OCI-LY7 (cell line): ENCODE measurements around the gene LCN12. TPM values are rescaled to one million over a fixed set of nuclear protein-coding genes. Genes with fewer than 3 reads are reported as not detected.
A peak's percentile ranks its signal among the peaks of the same experiment; 100 is the strongest.

Experiments
- BruUV-seq: library from RNA; stranded (reverse); fragments of 400-500 nt; replicated peaks from 2 replicates; lab custom pipeline; 2021; lab: Mats Ljungman, UMichigan
- CTCF ChIA-PET: fragments of 300-600 bp; sonication (Branson Sonifier 250); formaldehyde crosslinking; loops from one replicate; lab custom pipeline; 2022; ENCODE audit warnings: antibody characterized with exemption; ENCODE audit not compliant: unreplicated experiment; lab: Charles Lee
- POLR2A ChIA-PET: fragments of 300-600 bp; sonication (Branson Sonifier 250); formaldehyde crosslinking; loops from one replicate; lab custom pipeline; 2022; ENCODE audit warnings: antibody characterized with exemption; lab: Charles Lee
- DNase-seq: peaks from one replicate; pipeline ENCODE4 v3.0.0-alpha.2; 2015; ENCODE audit warnings: low spot score
- H2AFZ ChIP-seq: fragments of 200-600 bp; sonication (generic), shearing (Covaris generic); 2 replicates; pipeline ENCODE4 v1.6.1; 2014; ENCODE audit warnings: mild to moderate bottlenecking, antibody characterized with exemption, low read length, moderate library complexity
- H3K27ac ChIP-seq: fragments of 200-600 bp; sonication (generic); 2 replicates; pipeline ENCODE4 v1.5.1; 2014; ENCODE audit warnings: mixed run types, low read depth, mild to moderate bottlenecking, moderate library complexity, low read length, inconsistent platforms; ENCODE audit not compliant: poor library complexity, severe bottlenecking
- H3K36me3 ChIP-seq: fragments of 200-600 bp; sonication (generic); 2 replicates; pipeline ENCODE4 v1.6.1; 2014; ENCODE audit warnings: mild to moderate bottlenecking, antibody characterized with exemption, low read length, moderate library complexity, mixed read lengths; ENCODE audit not compliant: insufficient read depth
- H3K4me1 ChIP-seq: fragments of 200-600 bp; sonication (generic); 2 replicates; pipeline ENCODE4 v1.5.1; 2014; ENCODE audit warnings: mild to moderate bottlenecking, low read length; ENCODE audit not compliant: insufficient read depth, poor library complexity, severe bottlenecking
- H3K4me2 ChIP-seq: fragments of 200-600 bp; sonication (generic); 2 replicates; pipeline ENCODE4 v1.6.1; 2014; ENCODE audit warnings: mild to moderate bottlenecking, low read length
- H3K4me3 ChIP-seq: fragments of 200-600 bp; sonication (generic); 2 replicates; pipeline ENCODE4 v1.5.1; 2014; ENCODE audit warnings: mild to moderate bottlenecking, low read depth, low read length; ENCODE audit not compliant: poor library complexity, severe bottlenecking
- H3K79me2 ChIP-seq: fragments of 200-600 bp; sonication (generic); 2 replicates; pipeline ENCODE4 v1.6.1; 2016; ENCODE audit warnings: low read depth, mild to moderate bottlenecking, low read length, moderate library complexity, mixed read lengths; ENCODE audit not compliant: insufficient read depth
- H3K9me2 ChIP-seq: fragments of 200-600 bp; sonication (generic); 2 replicates; pipeline ENCODE4 v1.6.1; 2016; ENCODE audit warnings: mild to moderate bottlenecking, low read length, mixed read lengths; ENCODE audit not compliant: insufficient read depth
- H3K9me3 ChIP-seq: fragments of 200-600 bp; sonication (generic); 2 replicates; pipeline ENCODE4 v1.6.1; 2014; ENCODE audit warnings: mild to moderate bottlenecking, mixed run types, low read length, mixed read lengths
- H4K20me1 ChIP-seq: fragments of 200-600 bp; sonication (generic); 2 replicates; pipeline ENCODE4 v1.6.1; 2014; ENCODE audit warnings: mild to moderate bottlenecking, antibody characterized with exemption, low read length, moderate library complexity, mixed read lengths; ENCODE audit not compliant: insufficient read depth
- EZH2phosphoT487 ChIP-seq: fragments of 200-600 bp; sonication (generic); IDR thresholded peaks from 2 replicates; pipeline ENCODE4 v1.6.1; 2018; ENCODE audit warnings: low read depth, borderline replicate concordance, mild to moderate bottlenecking, mixed run types, antibody characterized with exemption, low read length, moderate library complexity, mixed read lengths
- intact Hi-C: fragments of 100-400 bp; cut with micrococcal nuclease; formaldehyde crosslinking; loops from one replicate; pipeline ENCODE4 v1.10.0; 2022; ENCODE audit not compliant: unreplicated experiment
- total RNA-seq, 2 experiments: library from RNA; depleted of rRNA in 1 of 2; stranded (reverse); fragments of >200 nt in 1 of 2; shearing (Covaris generic) in 1 of 2; gene quantifications; 2 replicates each; pipeline ENCODE4 v1.2.3, GENCODE V29; 2014 to 2022
- TF ChIP-seq, protein P1 (sequence below): fragments of 200-600 bp; sonication (generic); conservative IDR thresholded peaks from 2 replicates; pipeline ENCODE4 v1.5.1; 2014; ENCODE audit warnings: mild to moderate bottlenecking, antibody characterized with exemption, low read length, moderate library complexity, mixed read lengths

LCN12 gene
- total RNA-seq, 2 experiments from 2014 or later = 0.95 to 3.7 TPM

DNA sequence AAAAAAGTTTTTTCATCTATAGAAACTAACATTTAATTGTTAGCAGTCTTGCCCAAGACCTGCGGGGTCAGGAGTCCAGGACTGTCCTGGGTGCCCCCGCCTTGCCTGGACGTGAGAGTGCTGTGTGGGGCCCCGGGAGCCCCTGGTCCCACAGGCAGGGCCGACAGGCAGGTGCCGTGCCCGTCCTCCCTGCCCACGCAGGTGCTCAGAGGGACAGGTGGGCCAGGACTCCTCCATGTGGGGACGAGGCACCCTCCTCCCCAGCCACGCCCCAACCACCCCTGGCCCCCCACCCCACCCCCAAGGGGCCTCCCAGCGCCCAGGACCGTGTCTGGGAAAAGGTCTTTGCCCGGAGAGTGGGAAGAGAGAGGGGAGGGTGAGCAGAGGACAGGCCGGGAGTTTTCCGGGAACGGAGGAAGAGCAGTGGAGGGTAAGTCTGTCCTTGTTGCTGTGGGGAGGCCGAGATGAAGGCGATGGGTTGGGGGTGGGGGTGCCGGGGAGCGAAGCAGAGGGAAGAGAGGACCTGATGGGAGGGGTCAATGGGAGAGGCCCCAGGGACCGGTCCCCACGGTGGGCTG, 2.7 kb upstream of the LCN12 start:
- Histone ChIP-seq H3K4me2 (peak overlapping the region; percentile 97), H2AFZ (0 out of 2 replicates have a peak overlapping the region, but pooled peaks have one; percentile 11), H3K9me2 (no peaks in the 10 kb centered on the region), H3K4me1 (peaks cover 28% of the 10 kb centered on the region), H3K4me3 (peak overlapping the region; percentile 72), H3K27ac (peak overlapping the region; percentile 45), H4K20me1 (no peaks in the 10 kb centered on the region), H3K79me2 (no peaks in the 10 kb centered on the region), H3K9me3 (no peaks in the 10 kb centered on the region), H3K36me3 (no peaks in the 10 kb centered on the region)
- POLR2A ChIA-PET = no interaction called here
- intact Hi-C loops = no loop called here
- no TSS peak for BruUV-seq
- no peak for TF ChIP-seq EZH2phosphoT487
- TF ChIP-seq, protein P1, sequence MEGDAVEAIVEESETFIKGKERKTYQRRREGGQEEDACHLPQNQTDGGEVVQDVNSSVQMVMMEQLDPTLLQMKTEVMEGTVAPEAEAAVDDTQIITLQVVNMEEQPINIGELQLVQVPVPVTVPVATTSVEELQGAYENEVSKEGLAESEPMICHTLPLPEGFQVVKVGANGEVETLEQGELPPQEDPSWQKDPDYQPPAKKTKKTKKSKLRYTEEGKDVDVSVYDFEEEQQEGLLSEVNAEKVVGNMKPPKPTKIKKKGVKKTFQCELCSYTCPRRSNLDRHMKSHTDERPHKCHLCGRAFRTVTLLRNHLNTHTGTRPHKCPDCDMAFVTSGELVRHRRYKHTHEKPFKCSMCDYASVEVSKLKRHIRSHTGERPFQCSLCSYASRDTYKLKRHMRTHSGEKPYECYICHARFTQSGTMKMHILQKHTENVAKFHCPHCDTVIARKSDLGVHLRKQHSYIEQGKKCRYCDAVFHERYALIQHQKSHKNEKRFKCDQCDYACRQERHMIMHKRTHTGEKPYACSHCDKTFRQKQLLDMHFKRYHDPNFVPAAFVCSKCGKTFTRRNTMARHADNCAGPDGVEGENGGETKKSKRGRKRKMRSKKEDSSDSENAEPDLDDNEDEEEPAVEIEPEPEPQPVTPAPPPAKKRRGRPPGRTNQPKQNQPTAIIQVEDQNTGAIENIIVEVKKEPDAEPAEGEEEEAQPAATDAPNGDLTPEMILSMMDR = no peak
- CTCF ChIA-PET = no interaction called here
- DNase-seq = no peak

GRCh38 chr9:136949817-136950655, 2.0 kb upstream of the LCN12 start:
- intact Hi-C loops = no loop called here
- Histone ChIP-seq H3K36me3 (no peaks in the 10 kb centered on the region), H3K4me3 (peak overlapping the region; percentile 72), H4K20me1 (no peaks in the 10 kb centered on the region), H3K4me1 (peaks cover 24% of the 10 kb centered on the region), H3K79me2 (no peaks in the 10 kb centered on the region), H3K9me3 (no peaks in the 10 kb centered on the region), H3K4me2 (peak overlapping the region; percentile 97), H2AFZ (peak overlapping the region; percentile 83), H3K9me2 (no peaks in the 10 kb centered on the region), H3K27ac (peak overlapping the region; percentile 45)
- ChIA-PET POLR2A (no interaction called here), CTCF (interaction anchor here (0.6 kb wide), 1 partner anchor 80 kb away, joined by 4 read pairs; no protein-coding TSS in a partner anchor)
- BruUV-seq = no TSS peak
- peak; percentile 96 for DNase-seq
- TF ChIP-seq, protein P1 = peak; percentile 25; the same call in 1 of the 2 replicates
- TF ChIP-seq EZH2phosphoT487 = no peak
